ENCODE data around the gene COL4A6. TPM values are rescaled to one million over a fixed set of nuclear protein-coding genes. Genes with fewer than 3 reads are reported as not detected.

Gene COL4A6
- polyA plus RNA-seq, 3 donors: not detected

DNA sequence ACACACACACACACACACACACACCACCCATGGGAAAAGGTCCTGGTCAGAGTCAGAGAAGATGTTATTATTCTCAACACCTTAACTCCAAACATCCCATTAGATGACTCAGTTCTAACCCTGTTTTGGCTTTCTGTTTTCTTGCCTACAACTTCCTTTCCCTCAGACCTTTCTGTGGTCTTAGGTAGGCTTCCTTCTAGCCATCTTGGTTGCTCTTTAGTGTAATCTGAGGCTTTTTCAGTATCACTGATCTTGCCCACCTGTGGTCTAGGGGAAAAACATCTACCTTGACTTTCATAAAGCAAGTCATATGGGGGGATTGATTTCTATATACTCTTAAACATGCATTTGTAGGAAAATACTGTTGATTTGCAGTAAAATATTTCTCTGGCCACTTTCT, 289.7 kb downstream of the COL4A6 start:
- H3K4me1 ChIP-seq (ENCODE audit: control insufficient read depth in 1 of 2, insufficient read depth in 2 of 2, low read length in 2 of 2): no peaks in the 10 kb centered on the region
- H3K9me3 Mint-ChIP-seq: peaks cover 0 to 3% (median 0%) of the 10 kb centered on the region in 7 donors
- H3K9ac ChIP-seq (ENCODE audit: insufficient read depth, low read length, poor library complexity, severe bottlenecking): no peak overlapping the region
- no peaks in the 10 kb centered on the region for H4K20me1 ChIP-seq (ENCODE audit: insufficient read depth, low read length)
- H3K79me2 ChIP-seq (ENCODE audit: insufficient read depth, low read length): no peaks in the 10 kb centered on the region
- peaks cover 27 to 52% of the 10 kb centered on the region in 2 donors for H3K36me3 Mint-ChIP-seq
- no peaks in the 10 kb centered on the region for H3K4me1 Mint-ChIP-seq
- H3K4me3 Mint-ChIP-seq: no peak overlapping the region
- peaks cover 0 to 43% of the 10 kb centered on the region in 2 donors for H3K36me3 ChIP-seq (replicated peaks in 1 of 2; ENCODE audit: control insufficient read depth in 1 of 2, insufficient read depth in 2 of 2, low read length in 2 of 2)
- H3K27me3 Mint-ChIP-seq (ENCODE audit: low read depth in 3 of 3): peaks cover 0 to 4% (median 0%) of the 10 kb centered on the region in 3 donors
- H3K4me2 ChIP-seq (replicated peaks; ENCODE audit: extremely low read depth, low read length, poor library complexity, severe bottlenecking): no peak overlapping the region
- intact Hi-C loops (cut with micrococcal nuclease): no loop called here
- no peaks in the 10 kb centered on the region for H3K27me3 ChIP-seq (ENCODE audit: control insufficient read depth in 2 of 2, insufficient read depth in 2 of 2, low read length in 2 of 2)
- H3K9me3 ChIP-seq (replicated peaks in 1 of 2; ENCODE audit: control insufficient read depth in 1 of 2, insufficient read depth in 1 of 2, low read length in 2 of 2): no peaks in the 10 kb centered on the region
- no peak overlapping the region for H3K27ac ChIP-seq (ENCODE audit: low read depth in 1 of 2, low read length in 2 of 2)
- no peak overlapping the region for H3K4me3 ChIP-seq (replicated peaks in 1 of 3; ENCODE audit: low read depth in 2 of 3, low read length in 3 of 3)
- no peak overlapping the region for H2AFZ ChIP-seq (ENCODE audit: insufficient read depth, low read depth, low read length, poor library complexity, severe bottlenecking)
- no peak for DNase-seq
- no peak overlapping the region for H3K27ac Mint-ChIP-seq
- TF ChIP-seq, protein P1, sequence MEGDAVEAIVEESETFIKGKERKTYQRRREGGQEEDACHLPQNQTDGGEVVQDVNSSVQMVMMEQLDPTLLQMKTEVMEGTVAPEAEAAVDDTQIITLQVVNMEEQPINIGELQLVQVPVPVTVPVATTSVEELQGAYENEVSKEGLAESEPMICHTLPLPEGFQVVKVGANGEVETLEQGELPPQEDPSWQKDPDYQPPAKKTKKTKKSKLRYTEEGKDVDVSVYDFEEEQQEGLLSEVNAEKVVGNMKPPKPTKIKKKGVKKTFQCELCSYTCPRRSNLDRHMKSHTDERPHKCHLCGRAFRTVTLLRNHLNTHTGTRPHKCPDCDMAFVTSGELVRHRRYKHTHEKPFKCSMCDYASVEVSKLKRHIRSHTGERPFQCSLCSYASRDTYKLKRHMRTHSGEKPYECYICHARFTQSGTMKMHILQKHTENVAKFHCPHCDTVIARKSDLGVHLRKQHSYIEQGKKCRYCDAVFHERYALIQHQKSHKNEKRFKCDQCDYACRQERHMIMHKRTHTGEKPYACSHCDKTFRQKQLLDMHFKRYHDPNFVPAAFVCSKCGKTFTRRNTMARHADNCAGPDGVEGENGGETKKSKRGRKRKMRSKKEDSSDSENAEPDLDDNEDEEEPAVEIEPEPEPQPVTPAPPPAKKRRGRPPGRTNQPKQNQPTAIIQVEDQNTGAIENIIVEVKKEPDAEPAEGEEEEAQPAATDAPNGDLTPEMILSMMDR (IDR thresholded peaks at IDR 0.05): no peak

DNA sequence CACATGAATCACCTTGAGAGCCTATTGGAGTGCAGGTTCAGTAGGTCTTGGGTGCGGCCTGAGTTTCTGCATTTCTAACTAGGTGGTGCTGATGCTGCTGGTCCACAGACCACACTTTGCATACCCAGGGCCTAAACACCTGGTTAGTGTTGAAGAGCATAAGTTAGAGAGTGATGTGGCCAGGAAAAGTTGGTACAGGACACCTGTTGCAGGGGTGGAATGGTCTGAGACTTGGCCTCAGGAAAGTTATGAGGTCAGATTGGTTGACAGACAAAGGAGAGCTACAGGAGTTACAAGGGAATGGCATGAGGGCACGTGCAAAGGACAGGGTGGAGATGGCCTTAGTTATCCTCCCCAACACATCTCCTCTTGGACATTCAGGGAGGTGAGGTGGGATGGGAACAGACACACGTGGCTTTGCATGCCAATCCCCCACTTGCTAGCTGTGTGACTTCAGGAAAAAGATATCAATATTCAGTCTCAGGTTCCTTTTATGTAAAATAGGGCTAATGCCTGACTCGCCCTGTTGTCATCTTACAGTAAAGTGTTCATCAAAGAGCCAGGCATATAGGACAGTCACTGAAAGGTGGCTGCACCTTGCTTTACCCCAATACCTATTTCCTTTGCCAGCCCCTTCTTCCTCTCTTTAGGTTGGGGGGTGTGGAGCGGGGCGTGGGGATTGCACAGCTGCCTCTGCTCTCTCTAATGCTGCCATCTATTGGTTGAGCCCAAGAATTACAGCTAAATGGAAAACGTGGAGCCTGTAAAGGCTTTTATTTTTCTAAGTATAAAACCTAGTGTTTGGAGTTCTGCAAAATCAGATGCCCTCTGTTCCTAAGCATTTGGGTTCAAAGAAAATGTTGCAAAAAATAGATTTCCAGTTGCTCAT, 299.2 kb downstream of the COL4A6 start:
- Mint-ChIP-seq H3K36me3 (peaks cover 38 to 46% of the 10 kb centered on the region in 2 donors), H3K27me3 (ENCODE audit: low read depth in 3 of 3) (peaks cover 0 to 3% (median 0%) of the 10 kb centered on the region in 3 donors), H3K9me3 (peaks cover 0 to 5% (median 0%) of the 10 kb centered on the region in 7 donors), H3K27ac (no peak overlapping the region), H3K4me1 (no peaks in the 10 kb centered on the region), H3K4me3 (no peak overlapping the region)
- Histone ChIP-seq H3K27me3 (ENCODE audit: control insufficient read depth in 2 of 2, insufficient read depth in 2 of 2, low read length in 2 of 2) (no peaks in the 10 kb centered on the region), H3K79me2 (ENCODE audit: insufficient read depth, low read length) (no peaks in the 10 kb centered on the region), H3K4me2 (replicated peaks; ENCODE audit: extremely low read depth, low read length, poor library complexity, severe bottlenecking) (no peak overlapping the region), H3K9me3 (replicated peaks in 1 of 2; ENCODE audit: control insufficient read depth in 1 of 2, insufficient read depth in 1 of 2, low read length in 2 of 2) (no peaks in the 10 kb centered on the region), H3K27ac (ENCODE audit: low read depth in 1 of 2, low read length in 2 of 2) (no peak overlapping the region), H3K4me1 (ENCODE audit: control insufficient read depth in 1 of 2, insufficient read depth in 2 of 2, low read length in 2 of 2) (no peaks in the 10 kb centered on the region), H3K9ac (ENCODE audit: insufficient read depth, low read length, poor library complexity, severe bottlenecking) (no peak overlapping the region), H3K4me3 (replicated peaks in 1 of 3; ENCODE audit: low read depth in 2 of 3, low read length in 3 of 3) (no peak overlapping the region), H4K20me1 (ENCODE audit: insufficient read depth, low read length) (no peaks in the 10 kb centered on the region), H2AFZ (ENCODE audit: insufficient read depth, low read depth, low read length, poor library complexity, severe bottlenecking) (no peak overlapping the region), H3K36me3 (replicated peaks in 1 of 2; ENCODE audit: control insufficient read depth in 1 of 2, insufficient read depth in 2 of 2, low read length in 2 of 2) (peaks cover 34 to 63% of the 10 kb centered on the region in 2 donors)
- no CpG with 5 or more reads among the region's 7 CpGs for WGBS (ENCODE audit: insufficient coverage)
- DNase-seq: no peak
- TF ChIP-seq, protein P1 (IDR thresholded peaks at IDR 0.05): peak; percentile 33
- intact Hi-C loops (cut with micrococcal nuclease): no loop called here

Measured in CD14-positive monocyte (primary cell).